ENCODE measurements around the gene LRTM2.

Gene LRTM2

GRCh38 chr12:1806301-1807086 lies 13.9 kb upstream of the LRTM2 start:
- Histone ChIP-seq H3K27me3 (ENCODE audit: insufficient read depth, poor library complexity, severe bottlenecking) (no peaks in the 10 kb centered on the region), H3K4me3 (replicated peaks; ENCODE audit: insufficient read depth, low read length) (no peak overlapping the region), H3K27ac (replicated peaks) (peak overlapping the region; percentile 13; the same call in 1 of the 2 replicates)
- TF ChIP-seq SPI1 (IDR thresholded peaks at IDR 0.05; ENCODE audit: borderline replicate concordance, low read depth) (no peak), REST (IDR thresholded peaks at IDR 0.05; ENCODE audit: insufficient replicate concordance, low read depth) (no peak), POLR2AphosphoS5 (IDR thresholded peaks at IDR 0.05; ENCODE audit: low read depth) (no peak), GABPA (IDR thresholded peaks at IDR 0.05; ENCODE audit: low read depth) (no peak)
- TF ChIP-seq, protein P1, sequence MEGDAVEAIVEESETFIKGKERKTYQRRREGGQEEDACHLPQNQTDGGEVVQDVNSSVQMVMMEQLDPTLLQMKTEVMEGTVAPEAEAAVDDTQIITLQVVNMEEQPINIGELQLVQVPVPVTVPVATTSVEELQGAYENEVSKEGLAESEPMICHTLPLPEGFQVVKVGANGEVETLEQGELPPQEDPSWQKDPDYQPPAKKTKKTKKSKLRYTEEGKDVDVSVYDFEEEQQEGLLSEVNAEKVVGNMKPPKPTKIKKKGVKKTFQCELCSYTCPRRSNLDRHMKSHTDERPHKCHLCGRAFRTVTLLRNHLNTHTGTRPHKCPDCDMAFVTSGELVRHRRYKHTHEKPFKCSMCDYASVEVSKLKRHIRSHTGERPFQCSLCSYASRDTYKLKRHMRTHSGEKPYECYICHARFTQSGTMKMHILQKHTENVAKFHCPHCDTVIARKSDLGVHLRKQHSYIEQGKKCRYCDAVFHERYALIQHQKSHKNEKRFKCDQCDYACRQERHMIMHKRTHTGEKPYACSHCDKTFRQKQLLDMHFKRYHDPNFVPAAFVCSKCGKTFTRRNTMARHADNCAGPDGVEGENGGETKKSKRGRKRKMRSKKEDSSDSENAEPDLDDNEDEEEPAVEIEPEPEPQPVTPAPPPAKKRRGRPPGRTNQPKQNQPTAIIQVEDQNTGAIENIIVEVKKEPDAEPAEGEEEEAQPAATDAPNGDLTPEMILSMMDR (IDR thresholded peaks at IDR 0.05; ENCODE audit: insufficient read depth, low read length): no peak
- peak in 1 of 2 experiments; percentile 52 for DNase-seq (ENCODE audit: low read depth in 1 of 2, low spot score in 1 of 2)

GRCh38 chr12:1807087-1807860 lies 13.1 kb upstream of the LRTM2 start:
- no peak for DNase-seq (ENCODE audit: low read depth in 1 of 2, low spot score in 1 of 2)
- no peaks in the 10 kb centered on the region for H3K27me3 ChIP-seq (ENCODE audit: insufficient read depth, poor library complexity, severe bottlenecking)
- H3K4me3 ChIP-seq (replicated peaks; ENCODE audit: insufficient read depth, low read length): no peak overlapping the region
- H3K27ac ChIP-seq (replicated peaks): no peak overlapping the region
- TF ChIP-seq SPI1 (IDR thresholded peaks at IDR 0.05; ENCODE audit: borderline replicate concordance, low read depth) (no peak), GABPA (IDR thresholded peaks at IDR 0.05; ENCODE audit: low read depth) (no peak), POLR2AphosphoS5 (IDR thresholded peaks at IDR 0.05; ENCODE audit: low read depth) (no peak), REST (IDR thresholded peaks at IDR 0.05; ENCODE audit: insufficient replicate concordance, low read depth) (no peak)
- TF ChIP-seq, protein P1 (IDR thresholded peaks at IDR 0.05; ENCODE audit: insufficient read depth, low read length): no peak

DNA sequence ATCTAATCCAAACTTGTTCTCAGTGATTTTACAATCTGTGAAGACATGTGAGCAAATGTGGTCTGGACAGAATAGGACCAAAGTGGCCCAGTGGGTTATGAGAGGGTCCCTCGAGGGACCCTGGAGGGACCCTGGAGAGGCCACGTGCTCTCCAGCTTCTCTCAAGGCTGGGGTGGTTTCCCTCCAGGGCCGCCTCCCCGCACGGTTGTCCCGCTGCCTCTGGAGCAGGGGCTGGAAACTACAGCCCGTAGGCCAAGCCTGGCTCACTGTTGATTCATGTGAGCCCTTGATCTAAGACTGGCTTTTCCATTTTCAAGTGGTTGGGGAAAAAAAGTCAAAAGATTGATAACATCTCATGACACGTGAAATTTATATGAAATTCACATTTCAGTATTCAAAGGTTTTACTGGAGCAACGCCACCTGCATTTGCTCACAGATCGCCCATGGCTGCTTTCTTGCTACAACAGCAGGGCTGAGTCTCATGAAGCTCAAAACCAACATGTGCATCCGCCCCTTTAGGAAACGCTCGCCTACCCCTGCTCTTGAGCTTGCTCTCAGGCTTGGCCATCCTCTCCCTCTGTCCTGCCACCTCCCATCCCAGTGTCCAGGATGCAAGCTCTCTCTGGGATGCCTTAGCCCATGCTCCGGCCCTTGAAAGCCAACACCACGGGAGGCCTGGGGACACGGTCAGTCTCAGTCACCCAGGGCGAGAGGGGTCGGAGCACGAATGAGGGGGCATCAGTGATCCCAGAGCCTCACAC lies 12.1 kb upstream of the LRTM2 start:
- H3K27ac ChIP-seq (replicated peaks): no peak overlapping the region
- H3K4me3 ChIP-seq (replicated peaks; ENCODE audit: insufficient read depth, low read length): no peak overlapping the region
- H3K27me3 ChIP-seq (ENCODE audit: insufficient read depth, poor library complexity, severe bottlenecking): no peaks in the 10 kb centered on the region
- no peak for DNase-seq (ENCODE audit: low read depth in 1 of 2, low spot score in 1 of 2)
- no peak for TF ChIP-seq POLR2AphosphoS5 (IDR thresholded peaks at IDR 0.05; ENCODE audit: low read depth)
- TF ChIP-seq GABPA (IDR thresholded peaks at IDR 0.05; ENCODE audit: low read depth): no peak
- TF ChIP-seq REST (IDR thresholded peaks at IDR 0.05; ENCODE audit: insufficient replicate concordance, low read depth): no peak
- no peak for TF ChIP-seq SPI1 (IDR thresholded peaks at IDR 0.05; ENCODE audit: borderline replicate concordance, low read depth)
- TF ChIP-seq, protein P1 (IDR thresholded peaks at IDR 0.05; ENCODE audit: insufficient read depth, low read length): no peak

All from HL-60 (cell line).